Muscle layer of colon (tissue), 2 donors: ENCODE results near the gene RHBDF1.
"Not testable (repeated sequence)": the region's sequence is repeated elsewhere in the genome, so short reads cannot be mapped to it uniquely, and the experiment has no call there.

Experiments used
- H3K27ac ChIP-seq: one replicate; pipeline ENCODE4 v1.7.0; 2013; ENCODE audit warnings: low read depth, mild to moderate bottlenecking, low read length, moderate library complexity
- H3K27me3 ChIP-seq, 2 donors: one replicate each; pipeline ENCODE4 v1.7.0; 2013; ENCODE audit warnings: low read length in 2 of 2, mild to moderate bottlenecking in 2 of 2; ENCODE audit not compliant: insufficient read depth in 2 of 2, control insufficient read depth in 1 of 2
- H3K36me3 ChIP-seq: one replicate; pipeline ENCODE4 v1.7.0; 2013; ENCODE audit warnings: mild to moderate bottlenecking, low read length; ENCODE audit not compliant: insufficient read depth
- H3K4me1 ChIP-seq: one replicate; pipeline ENCODE4 v1.7.0; 2013; ENCODE audit warnings: mild to moderate bottlenecking, low read length; ENCODE audit not compliant: insufficient read depth
- H3K4me3 ChIP-seq, 2 donors: one replicate each; pipeline ENCODE4 v1.7.0; 2013; ENCODE audit warnings: low read length in 2 of 2, low read depth in 1 of 2, mild to moderate bottlenecking in 1 of 2, moderate library complexity in 1 of 2
- H3K9ac ChIP-seq: one replicate; pipeline ENCODE4 v1.7.0; 2013; ENCODE audit warnings: low read length
- H3K9me3 ChIP-seq: one replicate; pipeline ENCODE4 v1.7.0; 2013; ENCODE audit warnings: mild to moderate bottlenecking, low read length
- donor health status: abdominal sarcoma.
- donor health status: Adenocarcinoma of cecum.

The RHBDF1 gene

GRCh38 chr16:50769-51591 is 21.5 kb downstream of the RHBDF1 start:
- no peak overlapping the region for H3K9ac ChIP-seq
- H3K4me3 ChIP-seq: no peak overlapping the region
- no peak overlapping the region for H3K27ac ChIP-seq
- no peaks in the 10 kb centered on the region for H3K9me3 ChIP-seq
- peaks cover 5% of the 10 kb centered on the region for H3K4me1 ChIP-seq
- peaks cover 15% of the 10 kb centered on the region for H3K36me3 ChIP-seq
- no peaks in the 10 kb centered on the region for H3K27me3 ChIP-seq

DNA sequence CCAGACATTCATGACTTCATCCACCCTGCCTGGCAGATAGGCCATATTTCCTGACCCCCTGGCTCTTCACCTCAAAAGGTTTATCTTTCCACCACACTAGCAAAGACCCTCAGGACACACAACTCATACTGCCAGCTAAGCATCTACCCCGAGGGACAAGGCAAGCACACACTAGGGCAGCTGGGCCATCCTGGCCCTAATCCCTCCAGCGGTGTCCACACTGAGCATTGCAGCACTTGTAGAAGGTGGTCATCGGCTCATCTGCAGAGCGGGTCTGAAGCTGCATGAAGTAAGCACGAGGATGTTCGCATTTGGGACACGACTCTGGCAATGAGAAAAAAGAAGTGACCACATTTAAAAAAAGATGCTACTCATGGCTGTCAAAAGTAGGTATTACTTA is 25.2 kb downstream of the RHBDF1 start:
- Histone ChIP-seq H3K4me1 (no peaks in the 10 kb centered on the region), H3K9ac (no peak overlapping the region), H3K9me3 (no peaks in the 10 kb centered on the region), H3K27ac (no peak overlapping the region), H3K36me3 (peaks cover 15% of the 10 kb centered on the region), H3K4me3 (no peak overlapping the region), H3K27me3 (no peaks in the 10 kb centered on the region)

GRCh38 chr16:46510-46909 is 25.9 kb downstream of the RHBDF1 start:
- H3K27ac ChIP-seq, H3K9me3 ChIP-seq, H3K27me3 ChIP-seq, H3K9ac ChIP-seq, H3K4me3 ChIP-seq, H3K4me1 ChIP-seq: not testable (repeated sequence)
- H3K36me3 ChIP-seq: peaks cover 15% of the 10 kb centered on the region

- Histone ChIP-seq H3K4me3 (no peak overlapping the region), H3K9me3 (no peaks in the 10 kb centered on the region), H3K27me3 (no peaks in the 10 kb centered on the region), H3K4me1 (no peaks in the 10 kb centered on the region), H3K27ac (no peak overlapping the region), H3K36me3 (peaks cover 11% of the 10 kb centered on the region), H3K9ac (no peak overlapping the region)
Measured at GRCh38 chr16:45454-45853, 27.0 kb downstream of the RHBDF1 start.

- no peaks in the 10 kb centered on the region for H3K27me3 ChIP-seq
- no peak overlapping the region for H3K27ac ChIP-seq
- peaks cover 11% of the 10 kb centered on the region for H3K36me3 ChIP-seq
- H3K9ac ChIP-seq: no peak overlapping the region
- no peak overlapping the region for H3K4me3 ChIP-seq
- H3K9me3 ChIP-seq: no peaks in the 10 kb centered on the region
- no peaks in the 10 kb centered on the region for H3K4me1 ChIP-seq
Measured at GRCh38 chr16:44655-45054, 27.8 kb downstream of the RHBDF1 start.

- H3K4me1 ChIP-seq: no peaks in the 10 kb centered on the region
- peaks cover 11% of the 10 kb centered on the region for H3K36me3 ChIP-seq
- H3K9me3 ChIP-seq: no peaks in the 10 kb centered on the region
Measured at GRCh38 chr16:43294-43693, 29.1 kb downstream of the RHBDF1 start.

GRCh38 chr16:42691-43090 is 29.7 kb downstream of the RHBDF1 start:
- Histone ChIP-seq H3K27ac (no peak overlapping the region), H3K9me3 (no peaks in the 10 kb centered on the region), H3K9ac (no peak overlapping the region), H3K4me3 (no peak overlapping the region), H3K36me3 (peaks cover 11% of the 10 kb centered on the region), H3K27me3 (no peaks in the 10 kb centered on the region), H3K4me1 (no peaks in the 10 kb centered on the region)

More at GRCh38 chr16:43294-43693, 29.1 kb downstream of the RHBDF1 start:
- no peak overlapping the region for H3K9ac ChIP-seq
- H3K27ac ChIP-seq: no peak overlapping the region
- H3K4me3 ChIP-seq: no peak overlapping the region
- no peaks in the 10 kb centered on the region for H3K27me3 ChIP-seq

GRCh38 chr16:42069-42457 is 30.4 kb downstream of the RHBDF1 start:
- Histone ChIP-seq H3K27ac (no peak overlapping the region), H3K4me3 (no peak overlapping the region), H3K9me3 (no peaks in the 10 kb centered on the region), H3K9ac (no peak overlapping the region), H3K27me3 (no peaks in the 10 kb centered on the region), H3K4me1 (no peaks in the 10 kb centered on the region), H3K36me3 (peaks cover 8% of the 10 kb centered on the region)

DNA sequence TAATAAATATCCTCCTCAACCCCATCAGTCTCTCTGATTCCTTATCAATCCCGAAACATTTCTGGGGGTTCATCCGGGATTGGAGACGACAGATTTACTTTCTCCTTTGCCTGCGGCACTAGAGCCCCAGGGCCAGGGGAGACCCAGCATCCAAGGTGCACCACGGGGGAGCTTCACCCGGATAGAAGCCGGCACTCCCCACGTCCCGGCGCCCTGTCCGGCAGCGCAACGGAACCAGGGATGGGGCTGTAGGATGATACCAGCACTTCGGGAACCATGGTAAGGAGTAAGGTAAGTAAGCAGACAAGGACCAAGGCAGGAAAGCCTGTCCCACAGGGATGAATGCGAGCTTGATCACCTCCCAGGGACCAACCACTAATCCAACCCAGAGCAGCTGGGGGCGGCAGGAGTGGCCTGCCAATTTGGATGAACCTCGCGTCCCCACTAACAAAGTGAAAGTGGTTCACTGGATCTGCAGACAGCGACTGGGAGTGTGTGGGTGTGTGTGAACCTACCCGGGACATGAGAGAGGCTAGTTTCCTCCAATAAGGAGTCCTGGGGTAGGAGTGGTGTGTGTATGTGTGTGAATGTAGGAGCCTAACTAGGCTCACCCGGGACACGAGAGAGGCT is 30.9 kb downstream of the RHBDF1 start:
- Histone ChIP-seq H3K4me1 (no peaks in the 10 kb centered on the region), H3K27me3 (no peaks in the 10 kb centered on the region), H3K36me3 (peaks cover 6% of the 10 kb centered on the region), H3K27ac (no peak overlapping the region), H3K9ac (no peak overlapping the region), H3K9me3 (no peaks in the 10 kb centered on the region), H3K4me3 (no peak overlapping the region)

DNA sequence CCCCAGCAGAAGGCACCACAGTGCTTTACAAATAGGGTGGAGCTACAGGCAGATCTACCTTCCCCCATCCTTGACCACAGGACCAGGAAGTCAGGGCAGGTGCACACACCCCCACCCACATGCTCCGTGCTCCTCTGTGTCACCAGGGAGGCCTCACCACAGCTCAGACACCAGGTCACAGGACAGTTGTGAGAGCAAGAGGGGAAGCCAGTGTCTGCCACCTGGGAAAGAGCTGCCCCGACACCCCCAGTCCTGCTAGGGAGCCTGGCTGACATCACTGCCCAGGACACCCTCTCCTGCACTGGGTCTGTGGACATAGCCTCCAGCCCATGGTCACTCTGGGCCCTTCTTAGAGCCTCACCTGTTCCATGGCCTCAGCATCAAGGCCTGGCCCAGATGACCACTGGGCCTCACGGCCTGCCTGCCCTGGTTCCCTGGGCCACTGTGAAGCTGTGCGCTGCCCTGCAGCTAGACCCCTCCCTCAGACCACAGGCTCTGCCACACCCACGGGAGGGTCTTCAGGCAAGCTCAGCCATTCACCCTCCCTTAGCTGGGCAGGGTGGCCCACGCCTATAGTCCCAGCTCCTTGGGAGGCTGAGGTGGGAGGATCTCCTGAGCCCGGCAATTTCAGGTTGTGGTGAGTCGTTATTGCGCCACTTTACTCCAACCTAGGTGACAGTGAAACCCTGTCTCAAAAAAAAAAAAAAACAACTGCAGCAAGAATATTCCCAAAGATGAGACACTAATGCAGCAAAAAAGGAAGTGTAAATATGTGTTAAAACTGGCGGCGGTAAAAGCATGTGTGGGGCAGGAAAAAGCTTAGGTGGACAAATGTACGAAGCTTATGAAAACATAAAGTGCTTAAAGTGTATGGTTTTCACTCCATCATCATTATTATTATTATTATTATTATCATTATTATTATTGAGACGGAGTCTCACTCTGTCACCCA is 33.2 kb downstream of the RHBDF1 start:
- Histone ChIP-seq H3K27ac (no peak overlapping the region), H3K4me1 (no peaks in the 10 kb centered on the region), H3K9ac (no peak overlapping the region), H3K36me3 (no peaks in the 10 kb centered on the region), H3K9me3 (no peaks in the 10 kb centered on the region), H3K4me3 (no peak overlapping the region), H3K27me3 (no peaks in the 10 kb centered on the region)

- H3K9ac ChIP-seq, H3K27ac ChIP-seq, H3K9me3 ChIP-seq, H3K4me3 ChIP-seq, H3K36me3 ChIP-seq, H3K4me1 ChIP-seq, H3K27me3 ChIP-seq: not testable (repeated sequence)
Measured at GRCh38 chr16:38206-38605, 34.2 kb downstream of the RHBDF1 start.
